HepG2 (cell line): Measurements from ENCODE around the gene SLC6A8. TPM values are rescaled to one million over a fixed set of nuclear protein-coding genes. Genes with fewer than 3 reads are reported as not detected.

Source experiments
- ARHGAP35 ChIP-seq: sonication (generic); formaldehyde crosslinking; IDR thresholded peaks from 2 replicates; pipeline ENCODE4 v1.9.0; 2022; ENCODE audit warnings: mild to moderate bottlenecking, inconsistent platforms, moderate library complexity, missing genetic modification reagents, borderline replicate concordance
- ESRRA ChIP-seq: sonication (generic); formaldehyde crosslinking; IDR thresholded peaks from 2 replicates; pipeline ENCODE4 v1.5.1; 2020; ENCODE audit warnings: mild to moderate bottlenecking, low read depth, missing genetic modification reagents
- GATAD2A ChIP-seq: IDR thresholded peaks from 2 replicates; pipeline ENCODE4 v1.6.1; 2016
- HHEX ChIP-seq: IDR thresholded peaks from 2 replicates; pipeline ENCODE4 v1.6.1; 2016; ENCODE audit warnings: control low read depth
- HNRNPH1 ChIP-seq: fragments of 200-400 bp; formaldehyde crosslinking; optimal IDR thresholded peaks from 2 replicates; pipeline ENCODE3; 2017; ENCODE audit warnings: mild to moderate bottlenecking, low read depth, low read length
- MAZ ChIP-seq, 2 experiments: sonication (generic) in 1 of 2; formaldehyde crosslinking in 1 of 2; IDR thresholded peaks; 2 replicates each; pipeline versions ENCODE4 v1.5.0 to v1.6.1; 2012 to 2020; ENCODE audit warnings: low read depth in 2 of 2, mild to moderate bottlenecking in 2 of 2, borderline replicate concordance in 1 of 2, improper control_type of control experiment in 1 of 2, low read length in 1 of 2, missing genetic modification reagents in 1 of 2, moderate library complexity in 1 of 2
- PPARG ChIP-seq: conservative IDR thresholded peaks from 2 replicates; pipeline ENCODE4 v1.6.1; 2016; ENCODE audit warnings: missing biosample characterization, missing genetic modification reagents
- RXRA ChIP-seq: sonication (generic); formaldehyde crosslinking; IDR thresholded peaks from 2 replicates; pipeline ENCODE4 v1.5.1; 2020; ENCODE audit warnings: missing genetic modification reagents
- STAT5B ChIP-seq: sonication (generic); formaldehyde crosslinking; IDR thresholded peaks from 2 replicates; pipeline ENCODE4 v1.4.0; 2020; ENCODE audit warnings: missing genetic modification reagents
- STAT6 ChIP-seq: sonication (generic); formaldehyde crosslinking; IDR thresholded peaks from 2 replicates; pipeline ENCODE4 v1.4.0; 2020; ENCODE audit warnings: missing genetic modification reagents, mild to moderate bottlenecking, borderline replicate concordance
- TCF7L2 ChIP-seq: IDR thresholded peaks from 2 replicates; pipeline ENCODE4 v1.6.1; 2011; ENCODE audit warnings: mild to moderate bottlenecking, low read depth, low read length, moderate library complexity
- ZBTB14 ChIP-seq: sonication (generic); formaldehyde crosslinking; IDR thresholded peaks from 2 replicates; pipeline ENCODE4 v1.4.0; 2020; ENCODE audit warnings: missing genetic modification reagents
- ZNF337 ChIP-seq: sonication (generic); formaldehyde crosslinking; IDR thresholded peaks from 2 replicates; pipeline ENCODE4 v1.5.1; 2020; ENCODE audit warnings: missing genetic modification reagents, low read depth, mild to moderate bottlenecking, borderline replicate concordance
- ZNF761 ChIP-seq: sonication (generic); formaldehyde crosslinking; conservative IDR thresholded peaks from 2 replicates; pipeline ENCODE4 v1.4.0; 2020; ENCODE audit warnings: mild to moderate bottlenecking, missing genetic modification reagents
- polyA plus RNA-seq, 8 experiments: library from polyadenylated mRNA; depleted of rRNA in 3 of 8; stranded (reverse) in 7 of 8; unstranded in 1 of 8; fragments of >200 nt; fragmentation: Illumina TruSeq in 4 of 8; extraction: Trizol in 4 of 8; gene quantifications; 2 replicates each; pipeline versions ENCODE4 v1.2.1 to v1.2.3, GENCODE V29; 2011 to 2016; ENCODE audit warnings: low read depth in 4 of 8, missing spikeins in 1 of 8, mixed read lengths in 1 of 8; ENCODE audit not compliant: insufficient read depth in 1 of 8
- total RNA-seq, 5 experiments: library from RNA; depleted of rRNA; stranded (reverse); fragments of >200 nt; fragmentation: Illumina TruSeq; extraction: Trizol; gene quantifications; 2 replicates each; pipeline ENCODE4 v1.2.3, GENCODE V29; 2016; ENCODE audit warnings: low read depth in 1 of 5
- TF ChIP-seq, protein P1 (sequence below): sonication (generic); formaldehyde crosslinking; IDR thresholded peaks from 2 replicates; pipeline ENCODE4 v1.4.0; 2020; ENCODE audit warnings: missing genetic modification reagents
- TF ChIP-seq, protein P2 (sequence below): sonication (generic); formaldehyde crosslinking; conservative IDR thresholded peaks from 2 replicates; pipeline ENCODE4 v1.8.0; 2022; ENCODE audit warnings: low read depth, missing genetic modification reagents

SLC6A8 gene
- total and polyA plus RNA-seq, 2 of the 13 experiments (the other 11 are each of a cell fraction or from before 2014, with no cell fraction given) = 13.9 to 176 TPM

- TF ChIP-seq TCF7L2 = no peak
- TF ChIP-seq ZBTB14 (CRISPR knock-in tag) = no peak
- no peak for TF ChIP-seq PPARG (CRISPR knock-in tag)
- no peak for TF ChIP-seq ARHGAP35 (CRISPR knock-in tag)
- TF ChIP-seq ESRRA (CRISPR knock-in tag) = no peak
- TF ChIP-seq HHEX (CRISPR knock-in tag) = no peak
- no peak for TF ChIP-seq GATAD2A (CRISPR knock-in tag)
- TF ChIP-seq, protein P1, sequence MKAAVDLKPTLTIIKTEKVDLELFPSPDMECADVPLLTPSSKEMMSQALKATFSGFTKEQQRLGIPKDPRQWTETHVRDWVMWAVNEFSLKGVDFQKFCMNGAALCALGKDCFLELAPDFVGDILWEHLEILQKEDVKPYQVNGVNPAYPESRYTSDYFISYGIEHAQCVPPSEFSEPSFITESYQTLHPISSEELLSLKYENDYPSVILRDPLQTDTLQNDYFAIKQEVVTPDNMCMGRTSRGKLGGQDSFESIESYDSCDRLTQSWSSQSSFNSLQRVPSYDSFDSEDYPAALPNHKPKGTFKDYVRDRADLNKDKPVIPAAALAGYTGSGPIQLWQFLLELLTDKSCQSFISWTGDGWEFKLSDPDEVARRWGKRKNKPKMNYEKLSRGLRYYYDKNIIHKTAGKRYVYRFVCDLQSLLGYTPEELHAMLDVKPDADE (CRISPR knock-in tag) = no peak
- no peak for TF ChIP-seq ZNF337 (CRISPR knock-in tag)
- TF ChIP-seq, protein P2, sequence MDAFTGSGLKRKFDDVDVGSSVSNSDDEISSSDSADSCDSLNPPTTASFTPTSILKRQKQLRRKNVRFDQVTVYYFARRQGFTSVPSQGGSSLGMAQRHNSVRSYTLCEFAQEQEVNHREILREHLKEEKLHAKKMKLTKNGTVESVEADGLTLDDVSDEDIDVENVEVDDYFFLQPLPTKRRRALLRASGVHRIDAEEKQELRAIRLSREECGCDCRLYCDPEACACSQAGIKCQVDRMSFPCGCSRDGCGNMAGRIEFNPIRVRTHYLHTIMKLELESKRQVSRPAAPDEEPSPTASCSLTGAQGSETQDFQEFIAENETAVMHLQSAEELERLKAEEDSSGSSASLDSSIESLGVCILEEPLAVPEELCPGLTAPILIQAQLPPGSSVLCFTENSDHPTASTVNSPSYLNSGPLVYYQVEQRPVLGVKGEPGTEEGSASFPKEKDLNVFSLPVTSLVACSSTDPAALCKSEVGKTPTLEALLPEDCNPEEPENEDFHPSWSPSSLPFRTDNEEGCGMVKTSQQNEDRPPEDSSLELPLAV (CRISPR knock-in tag) = no peak
- TF ChIP-seq RXRA (CRISPR knock-in tag) = 0 out of 2 replicates have a peak, but pooled peaks have one; percentile 34
- TF ChIP-seq MAZ (IDR thresholded peaks at IDR 0.05; ENCODE audit: borderline replicate concordance, low read depth, low read length) = peak; percentile 38; the same call in 1 of the 2 replicates
- peak; percentile 49; the same call in 1 of the 2 replicates for TF ChIP-seq MAZ (CRISPR knock-in tag; IDR thresholded peaks at IDR 0.05; ENCODE audit: low read depth)
- no peak for TF ChIP-seq ZNF761
- no peak for TF ChIP-seq STAT6 (CRISPR knock-in tag)
- TF ChIP-seq HNRNPH1 = no peak
- no peak for TF ChIP-seq STAT5B
These were observed 36.7 kb downstream of the SLC6A8 start, which contains the start of the genes ABCD1 and BCAP31 (continued) for GRCh38 chrX:153724252-153725038.
